Activated CD8-positive, alpha-beta memory T cell treated with anti-CD3 and anti-CD28 coated beads for 24 hours (primary cell): ENCODE data around the gene TMEM185B.
"Not testable (repeated sequence)": the region's sequence is repeated elsewhere in the genome, so short reads cannot be mapped to it uniquely, and the experiment has no call there.

Source experiments
- DNase-seq: peaks from one replicate; pipeline ENCODE4 v3.0.0-alpha.2; 2020

Gene TMEM185B

DNA sequence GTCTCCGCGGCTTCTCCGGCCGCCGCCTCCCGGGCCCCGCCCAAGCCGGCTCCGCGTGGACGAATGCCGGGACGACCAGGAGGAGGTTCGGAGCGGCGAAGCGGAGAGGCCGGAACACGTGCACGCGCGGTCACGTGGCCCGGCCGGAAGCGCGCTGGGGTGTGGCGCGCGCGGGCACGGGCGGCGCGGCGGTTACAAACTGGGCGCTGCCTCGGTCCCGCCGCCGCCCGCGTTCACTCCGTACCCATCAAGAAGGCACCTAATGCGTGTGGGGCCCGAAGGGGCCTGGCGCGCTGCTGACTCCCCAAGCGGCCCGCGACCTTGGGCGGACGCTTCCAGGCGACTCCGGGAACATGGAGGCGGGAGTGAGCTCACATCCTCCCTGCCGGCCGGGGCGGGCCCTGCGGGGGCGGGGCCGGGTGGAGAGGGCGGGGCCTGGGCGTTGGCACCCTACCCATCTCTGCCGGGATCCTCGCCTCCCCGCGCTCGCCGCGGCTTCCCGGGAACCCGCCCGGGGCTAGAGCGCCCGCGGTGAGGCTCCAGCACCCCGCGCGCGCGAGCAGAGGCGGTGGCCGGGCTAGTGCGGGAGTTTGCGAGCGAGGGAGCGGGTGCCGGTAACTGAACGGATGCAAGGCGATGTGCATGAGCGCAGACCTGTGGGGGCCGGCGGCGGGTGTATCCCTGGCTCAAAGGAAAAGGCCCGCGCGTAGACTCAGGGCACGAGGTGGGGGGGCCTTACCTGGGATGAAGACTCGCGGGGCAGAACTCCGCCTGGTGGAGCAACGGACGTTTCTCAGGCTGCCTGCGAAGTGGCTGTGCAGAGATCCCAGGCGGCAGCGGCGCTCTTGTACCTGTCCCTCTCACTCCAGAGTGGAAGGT is at the start of gene TMEM185B:
TMEM185B (minus strand) TSS at position 367 of the 879 bp plus-strand sequence. CDS start 424 bp downstream, outside the sequence.
- DNase-seq = peak; percentile 96

DNA sequence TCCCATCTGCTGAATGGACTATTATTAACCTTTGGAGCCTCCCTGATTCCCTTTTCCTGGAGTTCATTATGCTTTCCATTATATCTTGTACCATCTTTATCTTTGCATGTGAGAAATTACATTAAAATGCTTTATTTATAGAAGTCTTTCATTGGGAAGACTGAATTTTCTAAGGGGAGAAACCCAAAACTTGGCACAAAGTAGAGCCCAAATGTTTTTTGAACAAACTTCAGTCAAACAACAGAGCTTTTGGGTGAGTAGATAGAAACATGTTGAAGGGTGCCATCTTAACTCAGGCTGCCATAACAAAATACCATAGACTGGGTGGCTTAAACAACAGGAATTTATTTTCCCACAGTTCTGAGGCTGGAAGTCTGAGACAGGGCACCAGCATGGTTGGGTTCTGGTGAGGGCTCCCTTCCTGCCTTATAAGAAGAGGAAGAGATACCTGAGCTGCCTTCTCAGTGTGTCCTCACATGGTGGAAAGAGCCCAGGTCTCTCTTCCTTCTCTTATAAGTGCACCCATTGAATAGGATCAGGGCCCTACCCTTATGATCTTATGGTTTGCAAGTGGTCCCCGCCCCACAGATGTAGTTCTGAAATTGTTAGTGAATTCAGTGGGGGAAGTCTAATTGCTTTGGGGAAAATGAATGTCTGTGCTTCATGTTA is 48.6 kb upstream of the TMEM185B start:
- no peak for DNase-seq

DNA sequence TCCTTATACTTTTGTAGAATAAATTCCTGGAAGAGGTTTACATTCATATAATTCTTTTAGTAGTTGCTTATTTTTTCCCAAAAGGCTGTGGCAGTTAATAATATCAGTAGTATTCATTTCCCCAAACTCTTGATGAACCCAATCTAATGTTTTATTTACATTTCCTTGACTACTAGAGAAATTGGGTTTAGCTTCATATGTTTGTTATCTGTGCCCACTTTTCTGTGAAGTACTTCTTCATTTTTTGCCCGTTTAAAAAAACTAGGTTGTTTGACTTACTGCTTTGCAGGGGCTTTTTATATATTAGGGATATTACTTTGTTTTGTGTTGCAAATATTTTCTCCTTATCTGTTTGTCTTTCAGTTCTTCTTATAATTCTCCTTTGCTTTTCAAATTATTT is 46.6 kb upstream of the TMEM185B start:
- DNase-seq = no peak

DNA sequence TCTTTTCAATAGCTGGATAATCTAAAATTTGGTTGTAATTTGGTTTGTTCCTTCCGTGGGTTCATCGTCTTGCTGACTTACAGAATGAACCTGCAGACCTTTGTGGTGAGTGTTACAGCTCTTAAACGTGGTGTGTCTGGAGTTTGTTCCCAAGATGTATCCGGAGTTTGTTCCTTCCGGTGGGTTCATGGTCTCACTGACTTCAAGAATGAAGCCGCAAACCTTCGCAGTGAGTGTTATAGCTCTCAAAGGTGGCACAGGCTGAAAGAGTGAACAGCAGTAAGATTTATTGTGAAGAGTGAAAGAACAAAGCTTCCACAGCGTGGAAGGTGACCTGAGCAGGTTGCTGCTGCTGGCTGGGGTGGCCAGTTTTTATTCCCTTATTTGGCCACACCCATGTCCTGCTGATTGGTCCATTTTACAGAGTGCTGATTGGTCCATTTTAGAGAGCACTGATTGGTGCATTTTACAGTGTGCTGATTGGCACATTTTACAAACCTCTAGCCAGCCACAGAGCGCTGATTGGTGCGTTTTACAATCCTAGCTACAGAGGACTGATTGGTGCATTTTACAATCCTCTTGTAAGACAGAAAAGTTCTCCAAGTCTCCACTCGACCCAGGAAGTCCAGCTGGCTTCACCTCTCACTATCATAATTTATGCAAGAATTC is 46.0 kb upstream of the TMEM185B start:
- no peak for DNase-seq

DNA sequence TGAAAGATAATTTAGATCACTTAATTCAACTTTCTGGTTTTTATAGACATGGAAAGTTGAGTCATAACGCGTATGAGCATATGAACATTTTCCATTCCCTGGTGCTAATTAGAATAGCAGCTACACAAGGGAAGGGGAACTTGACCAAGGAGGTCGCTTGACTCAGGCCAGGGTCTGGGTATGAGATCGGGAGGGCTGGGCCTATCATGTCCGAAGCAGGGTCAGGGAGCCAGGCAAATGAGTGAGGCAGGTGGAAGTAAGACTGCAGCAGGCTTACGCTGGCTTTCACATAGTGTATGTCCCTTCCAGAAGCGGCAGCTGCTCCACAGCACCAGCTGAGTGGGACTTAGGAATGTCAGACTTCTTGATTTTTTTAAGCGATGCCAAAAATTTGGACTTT is 44.1 kb upstream of the TMEM185B start:
- no peak for DNase-seq

DNA sequence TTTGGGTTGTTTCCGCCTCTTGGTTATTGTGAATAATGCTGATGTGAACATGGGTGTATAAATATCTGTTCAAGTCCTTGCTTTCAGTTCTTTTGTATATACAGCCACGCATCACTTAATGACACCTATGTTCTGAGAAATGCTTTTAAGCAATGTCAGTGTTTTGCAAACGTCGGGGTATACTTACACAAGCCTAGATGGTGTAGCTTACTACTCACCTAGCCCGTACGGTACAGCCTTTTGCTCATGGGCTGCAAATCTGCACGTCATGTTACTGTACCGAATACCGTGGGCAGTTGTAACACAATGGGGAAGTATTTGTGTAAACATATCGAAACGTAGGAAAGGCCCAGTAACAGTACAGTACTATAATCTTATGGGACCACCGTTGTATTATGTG is 41.8 kb upstream of the TMEM185B start:
- no peak for DNase-seq

DNA sequence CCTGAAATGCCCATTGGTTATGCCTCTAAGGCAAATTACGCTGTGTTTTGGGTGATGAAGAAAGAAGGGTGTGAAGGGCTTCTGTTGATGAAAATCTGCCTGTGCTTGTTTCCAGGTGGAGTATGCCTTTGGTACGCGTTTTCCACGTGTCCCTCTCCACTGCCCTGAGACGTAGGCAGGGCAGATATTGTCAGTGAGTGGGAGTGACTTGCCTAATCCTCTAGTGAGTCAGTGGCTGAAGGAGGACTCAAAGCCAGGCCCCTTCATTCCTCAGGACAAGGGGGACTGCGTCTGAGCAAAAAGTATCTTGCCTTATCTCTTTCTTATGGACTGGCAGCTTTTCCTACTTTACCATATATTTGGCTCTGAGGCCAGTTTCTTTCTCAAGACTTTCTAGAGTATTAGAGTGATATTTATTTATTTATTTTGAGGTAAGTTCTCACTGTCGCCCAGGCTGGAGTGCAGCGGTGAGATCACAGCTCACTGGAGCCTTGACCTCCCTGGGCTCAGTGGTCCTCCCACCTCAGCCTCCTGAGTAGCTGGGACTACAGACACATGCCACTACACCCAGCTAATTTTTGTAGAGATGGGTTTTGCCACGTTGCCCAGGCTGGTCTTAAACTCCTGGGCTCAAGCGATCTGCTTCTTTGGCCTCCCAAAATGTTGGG is 39.7 kb upstream of the TMEM185B start:
- DNase-seq = no peak

DNA sequence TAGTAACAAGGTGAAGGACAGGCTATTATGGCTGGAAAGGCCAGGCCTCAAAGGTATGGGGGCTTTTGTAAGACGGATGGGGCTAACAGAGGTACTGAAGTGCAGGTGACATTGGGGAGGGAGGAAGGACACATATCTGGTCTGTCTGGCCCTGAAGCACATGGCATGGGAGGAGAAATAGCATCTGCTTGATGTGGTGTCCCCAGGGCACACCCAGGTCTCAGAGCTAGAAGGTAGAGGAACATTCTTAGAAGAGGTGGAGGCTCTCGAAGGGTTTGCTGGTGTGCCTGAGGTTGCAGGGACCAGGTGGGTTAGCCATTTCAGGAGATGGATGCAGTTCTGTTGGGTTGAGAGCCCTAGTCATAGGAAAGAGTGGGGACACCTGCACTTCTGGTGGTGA is 39.0 kb upstream of the TMEM185B start:
- no peak for DNase-seq

DNA sequence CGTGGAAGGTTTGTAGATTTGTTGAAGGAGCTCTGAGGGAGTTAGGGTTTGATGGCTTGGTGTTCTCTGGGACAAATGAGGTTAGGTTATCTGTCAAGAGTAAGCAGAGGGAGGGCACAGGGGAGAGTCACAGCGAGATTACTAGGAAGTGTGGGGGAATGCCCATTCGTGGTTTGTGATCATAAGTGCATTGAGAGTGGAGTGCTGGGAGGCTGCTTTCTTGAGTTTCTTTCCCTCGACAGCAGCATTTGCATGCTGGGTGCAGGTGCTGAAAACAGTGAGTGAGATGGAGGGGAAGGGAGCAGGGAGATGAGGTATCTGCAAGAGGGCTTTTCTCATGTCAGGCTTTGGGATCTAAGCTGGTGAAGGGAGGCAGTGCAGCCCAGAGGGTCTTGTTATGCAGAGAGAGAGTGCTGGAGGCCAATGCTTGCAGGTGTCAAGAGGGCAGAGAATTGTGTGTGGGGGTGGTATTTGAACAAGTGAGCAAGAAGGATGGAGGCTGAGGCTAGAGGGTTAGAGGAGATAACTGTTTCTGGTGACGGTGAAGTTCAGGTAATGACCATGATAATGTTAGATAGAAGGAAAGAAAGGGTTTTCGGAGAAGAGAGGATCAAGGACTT is 38.3 kb upstream of the TMEM185B start:
- DNase-seq = peak; percentile 66

DNA sequence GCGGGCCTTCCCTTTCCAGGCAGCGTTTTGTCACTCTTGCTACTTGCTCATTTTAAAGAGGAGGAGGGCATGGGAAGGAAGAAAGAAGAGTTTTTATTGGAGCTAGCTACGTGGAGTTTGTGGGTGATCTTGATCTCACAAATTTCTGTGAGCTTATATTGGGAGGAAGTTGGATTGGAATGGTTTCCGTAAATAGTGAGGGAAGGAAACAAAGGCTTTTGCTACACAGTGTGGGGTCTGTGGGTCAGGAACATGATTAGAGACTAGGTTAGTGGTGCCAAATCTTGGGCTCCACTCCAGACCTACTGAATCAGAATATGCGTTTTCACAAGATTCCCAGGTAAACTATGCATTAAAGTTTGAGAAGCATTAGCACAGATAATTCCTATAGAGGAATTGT is 37.5 kb upstream of the TMEM185B start:
- DNase-seq = no peak

DNA sequence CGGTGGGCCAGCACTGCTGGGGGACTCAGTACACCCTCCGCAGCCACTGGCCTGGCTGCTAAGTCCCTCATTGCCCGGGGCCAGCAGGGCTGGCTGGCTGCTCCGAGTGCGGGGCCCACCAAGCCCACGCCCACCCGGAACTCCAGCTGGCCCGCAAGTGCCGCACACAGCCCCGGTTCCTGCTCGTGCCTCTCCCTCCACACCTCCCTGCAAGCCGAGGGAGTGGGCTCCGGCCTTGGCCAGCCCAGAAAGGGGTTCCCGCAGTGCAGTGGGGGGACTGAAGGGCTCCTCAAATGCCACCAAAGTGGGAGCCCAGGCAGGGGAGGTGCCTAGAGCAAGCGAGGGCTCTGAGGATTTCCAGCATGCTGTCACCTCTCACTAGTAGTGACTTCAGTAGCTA is 36.7 kb upstream of the TMEM185B start:
- DNase-seq = not testable (repeated sequence)

DNA sequence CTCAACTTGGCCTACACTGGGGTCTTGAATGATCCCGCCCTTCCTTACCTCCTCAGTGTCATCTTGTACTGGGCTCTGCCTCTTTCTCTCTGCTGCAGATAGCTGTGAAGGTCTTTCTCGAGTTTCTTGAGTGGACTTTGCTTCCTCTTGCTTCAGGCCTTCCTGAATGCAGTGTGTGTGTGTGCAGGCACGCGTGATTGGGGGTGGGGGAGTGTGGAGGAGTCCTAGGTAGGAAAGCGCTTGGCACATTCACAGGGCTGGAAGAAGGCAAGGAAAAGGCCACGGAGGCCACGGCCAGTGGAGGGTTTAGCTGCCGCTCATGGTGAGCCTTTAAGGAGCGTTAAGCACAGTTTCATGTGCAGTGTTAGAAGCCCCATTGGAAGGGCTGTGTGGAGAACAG is 35.0 kb upstream of the TMEM185B start:
- DNase-seq = no peak

DNA sequence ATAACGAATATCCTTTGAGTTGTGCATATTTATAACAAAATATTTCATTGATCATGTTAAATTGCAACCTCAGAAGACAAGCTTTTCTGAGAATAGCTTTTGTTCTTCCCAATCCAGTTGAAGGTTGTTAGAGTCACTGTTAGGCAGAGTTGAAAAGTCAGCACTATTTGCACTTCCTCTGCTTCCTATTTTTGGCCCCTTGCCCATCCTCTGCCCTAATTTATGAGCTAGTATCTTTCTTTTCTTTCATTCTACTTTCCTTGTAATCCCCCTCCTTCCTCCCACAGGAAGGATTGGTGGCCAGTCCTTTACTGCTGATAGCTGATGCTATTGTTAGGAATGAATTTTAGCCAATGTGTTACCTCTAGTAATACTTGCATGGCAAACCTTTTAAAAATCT is 34.3 kb upstream of the TMEM185B start:
- DNase-seq = no peak

DNA sequence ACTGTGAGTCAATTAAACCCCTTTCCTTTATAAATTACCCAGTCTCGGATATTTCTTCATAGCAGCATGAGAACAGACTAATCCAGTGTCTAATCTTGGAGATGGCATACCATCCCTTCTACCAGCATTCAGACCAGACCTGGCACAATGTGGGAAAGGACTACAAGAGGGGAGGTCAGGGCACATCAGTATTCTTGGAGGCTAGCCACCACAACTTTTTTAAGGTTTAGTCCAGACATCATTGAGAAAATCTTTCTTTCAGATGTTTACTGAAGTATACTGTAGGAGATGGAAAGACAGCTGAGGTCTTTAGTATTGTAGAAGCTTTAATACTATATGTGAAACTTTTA is 33.4 kb upstream of the TMEM185B start:
- DNase-seq = no peak

DNA sequence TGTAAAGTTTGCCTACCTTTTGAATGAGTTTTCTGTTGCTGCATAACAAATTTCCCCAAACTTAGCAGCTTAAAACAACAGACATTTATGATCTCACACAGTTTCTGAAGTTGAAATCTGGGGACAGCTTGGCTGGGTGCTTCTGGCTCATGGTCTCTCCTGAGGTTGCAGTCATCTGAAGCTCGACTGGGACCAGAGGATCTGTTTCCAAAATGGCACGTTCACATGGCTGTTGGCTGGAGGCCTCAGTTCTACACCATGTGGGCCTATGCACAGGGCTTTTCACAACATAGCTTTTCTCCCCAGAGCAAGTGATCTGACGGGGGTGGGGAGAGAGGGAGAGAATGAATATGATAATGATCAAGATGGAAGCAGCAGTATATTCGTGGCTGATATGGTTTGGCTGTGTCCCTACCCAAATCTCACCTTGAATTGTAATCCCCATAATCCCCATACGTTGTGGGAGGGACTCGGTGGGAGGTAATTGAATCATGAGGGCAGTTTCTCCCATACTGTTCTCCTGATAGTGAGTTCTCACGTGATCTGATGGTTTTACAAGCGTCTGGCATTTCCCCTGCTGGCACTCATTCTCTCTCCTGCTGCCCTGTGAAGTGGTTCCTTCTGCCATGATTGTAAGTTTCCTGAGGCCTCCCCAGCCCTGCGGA is 32.9 kb upstream of the TMEM185B start:
- no peak for DNase-seq

DNA sequence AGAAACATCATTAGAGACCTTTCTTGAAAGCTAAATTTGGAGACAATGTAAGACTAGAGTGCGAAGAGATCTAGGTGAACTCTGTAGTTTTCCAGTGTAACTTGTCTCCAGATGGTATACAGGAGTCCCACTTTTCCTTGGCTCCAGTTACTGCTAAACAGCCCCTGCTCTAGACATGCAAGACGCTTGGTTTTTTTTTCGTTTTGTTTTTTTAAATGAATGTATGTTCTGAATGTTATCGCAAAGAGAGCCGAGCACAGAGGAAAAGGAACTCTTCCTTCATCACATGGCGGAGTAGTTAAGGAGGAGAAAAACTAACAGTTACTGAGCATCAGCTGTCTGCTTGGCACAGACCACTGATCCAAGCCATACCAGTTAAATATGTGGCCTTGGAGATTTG is 31.9 kb upstream of the TMEM185B start:
- no peak for DNase-seq

DNA sequence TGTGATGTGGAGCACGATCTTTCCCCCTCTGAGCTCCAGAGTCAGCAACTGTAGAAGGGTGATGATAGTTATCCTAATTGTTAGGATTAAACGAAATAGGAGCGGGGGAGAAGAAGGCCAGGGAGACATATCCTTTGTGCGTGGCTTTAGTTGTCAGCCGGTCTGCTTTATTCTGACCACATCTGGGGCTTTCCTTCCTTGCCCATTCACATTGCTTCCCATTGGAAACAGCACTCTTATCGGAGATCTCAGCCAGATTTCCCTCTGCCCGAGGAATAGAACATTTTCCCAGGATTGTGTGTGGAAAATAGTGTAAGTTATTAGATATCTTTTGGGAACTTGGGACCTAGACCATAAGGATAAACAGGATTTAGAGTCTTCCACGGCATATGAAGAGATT is 31.0 kb upstream of the TMEM185B start:
- no peak for DNase-seq

DNA sequence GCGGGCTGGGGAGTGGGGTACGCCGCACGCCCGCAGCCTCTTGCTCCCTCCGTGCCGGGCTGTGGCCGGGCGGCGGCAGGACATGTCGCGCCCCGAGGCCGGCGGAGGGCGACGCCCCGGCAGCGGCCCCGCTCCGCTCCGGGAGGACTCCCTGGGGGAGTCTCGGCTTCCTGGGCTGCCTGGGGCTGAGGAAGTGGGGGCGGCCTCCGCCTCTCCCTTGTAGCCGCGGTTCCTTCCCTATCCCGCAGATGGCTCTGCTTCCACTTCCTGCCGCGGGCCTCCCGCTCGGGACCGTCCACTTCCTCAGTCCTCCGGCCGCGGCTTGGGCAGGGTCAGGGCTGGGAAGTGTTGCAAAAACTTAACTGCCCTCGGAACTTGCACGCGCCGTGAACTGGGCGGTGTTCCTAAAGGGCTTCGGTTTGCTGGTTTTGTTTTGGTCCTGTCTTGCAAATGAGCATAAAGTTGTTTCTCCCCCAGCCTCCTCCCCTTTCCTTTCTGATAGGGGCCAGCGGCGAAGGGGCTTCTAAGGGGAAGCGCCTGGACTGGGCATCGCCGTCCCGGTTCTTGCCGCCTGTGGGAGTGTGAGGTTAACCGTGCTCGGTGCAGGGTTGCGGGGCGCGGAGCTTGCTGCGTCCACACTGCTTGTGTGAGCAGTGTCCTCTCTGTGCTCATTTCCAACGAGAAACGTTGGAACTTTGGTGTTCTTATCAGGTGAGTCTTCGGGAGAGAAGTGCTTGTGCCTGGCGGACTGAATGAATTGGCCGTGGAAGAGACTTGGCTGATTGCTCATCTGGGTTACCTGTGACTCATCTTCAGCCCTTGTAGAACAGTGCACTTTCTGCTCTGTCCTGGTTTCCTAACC is 30.1 kb upstream of the TMEM185B start:
- peak; percentile 76 for DNase-seq

DNA sequence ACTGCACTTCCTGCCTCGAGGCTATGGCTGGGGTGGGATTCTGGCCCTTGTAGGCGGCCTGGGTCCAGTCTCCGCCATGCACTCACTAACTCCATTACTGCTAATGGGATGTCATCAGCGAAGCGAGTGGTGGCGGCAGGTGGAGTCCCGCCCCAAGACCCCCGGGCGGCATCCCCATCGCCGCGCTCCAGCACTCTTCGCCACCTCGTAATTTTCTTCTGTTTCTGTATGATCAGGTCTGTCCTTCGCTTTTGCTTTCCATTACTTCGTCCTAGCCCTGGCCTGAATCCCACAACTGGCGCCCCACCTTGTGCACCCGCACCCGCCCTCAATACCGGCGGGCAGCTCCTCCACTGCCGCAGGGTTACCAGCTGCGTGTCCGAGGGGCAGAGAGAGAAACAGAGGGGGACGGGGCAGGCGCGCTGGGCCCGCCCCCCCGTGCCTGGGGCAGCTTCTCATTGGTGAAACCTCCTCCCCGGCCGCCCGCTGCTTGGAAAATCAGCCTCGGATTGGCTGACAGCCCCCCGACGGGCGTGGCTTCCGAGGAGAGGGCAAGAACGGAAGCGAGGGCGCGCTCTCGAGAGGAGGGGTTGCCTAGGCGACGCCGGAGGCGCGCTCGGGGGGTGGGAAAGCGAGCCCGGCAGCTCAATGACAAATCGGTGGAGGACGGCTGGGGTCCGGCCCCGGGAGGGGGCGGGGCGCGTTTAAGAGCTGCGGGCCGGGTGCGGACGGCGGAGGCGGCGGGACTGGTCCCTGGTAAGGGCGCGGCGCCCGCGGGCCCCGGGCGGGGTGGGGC is 29.2 kb upstream of the TMEM185B start, which contains the start of gene RALB:
RALB (plus strand) TSS at position 628 of the 796 bp plus-strand sequence. CDS start 25,813 bp downstream, outside the sequence.
- peak; percentile 98 for DNase-seq

DNA sequence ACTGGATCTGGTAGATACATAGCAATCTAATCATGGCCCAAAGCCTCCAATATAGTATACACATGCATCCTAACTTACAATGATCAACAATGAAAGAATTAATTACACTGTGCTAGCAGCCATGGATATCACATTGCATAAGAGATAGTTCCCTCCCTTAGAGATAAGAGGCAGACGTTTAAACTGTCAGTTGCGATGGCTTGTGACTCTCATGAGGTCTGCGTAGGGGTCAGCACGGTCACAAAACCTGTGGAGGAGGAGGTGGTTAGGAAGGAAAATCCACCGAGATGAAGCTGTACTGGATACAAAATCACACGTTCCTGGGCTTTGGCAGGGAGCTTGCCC is 28.7 kb upstream of the TMEM185B start:
- DNase-seq = no peak
